Measurements from ENCODE around the gene SEPTIN2.

DNA sequence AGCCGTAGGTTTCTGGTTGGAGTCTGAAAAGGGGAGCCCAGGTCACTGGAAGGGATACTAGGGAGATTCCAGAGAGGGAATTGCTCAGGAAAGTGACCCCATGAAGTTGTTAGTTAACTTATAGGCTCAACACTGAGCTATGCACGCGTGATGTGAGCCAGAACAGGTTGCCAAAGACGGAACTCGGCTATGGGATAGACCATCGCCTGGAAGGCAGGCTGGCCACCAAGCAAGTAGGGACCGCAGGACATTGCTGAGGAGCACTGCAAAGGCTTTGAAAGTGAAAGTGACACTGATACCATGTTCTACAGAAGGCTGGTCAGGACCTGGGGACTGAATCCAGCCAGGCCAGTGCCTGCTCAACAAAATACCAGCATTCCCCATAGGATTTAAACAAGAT lies 47.7 kb downstream of the SEPTIN2 start:
- TF ChIP-seq, protein P1, sequence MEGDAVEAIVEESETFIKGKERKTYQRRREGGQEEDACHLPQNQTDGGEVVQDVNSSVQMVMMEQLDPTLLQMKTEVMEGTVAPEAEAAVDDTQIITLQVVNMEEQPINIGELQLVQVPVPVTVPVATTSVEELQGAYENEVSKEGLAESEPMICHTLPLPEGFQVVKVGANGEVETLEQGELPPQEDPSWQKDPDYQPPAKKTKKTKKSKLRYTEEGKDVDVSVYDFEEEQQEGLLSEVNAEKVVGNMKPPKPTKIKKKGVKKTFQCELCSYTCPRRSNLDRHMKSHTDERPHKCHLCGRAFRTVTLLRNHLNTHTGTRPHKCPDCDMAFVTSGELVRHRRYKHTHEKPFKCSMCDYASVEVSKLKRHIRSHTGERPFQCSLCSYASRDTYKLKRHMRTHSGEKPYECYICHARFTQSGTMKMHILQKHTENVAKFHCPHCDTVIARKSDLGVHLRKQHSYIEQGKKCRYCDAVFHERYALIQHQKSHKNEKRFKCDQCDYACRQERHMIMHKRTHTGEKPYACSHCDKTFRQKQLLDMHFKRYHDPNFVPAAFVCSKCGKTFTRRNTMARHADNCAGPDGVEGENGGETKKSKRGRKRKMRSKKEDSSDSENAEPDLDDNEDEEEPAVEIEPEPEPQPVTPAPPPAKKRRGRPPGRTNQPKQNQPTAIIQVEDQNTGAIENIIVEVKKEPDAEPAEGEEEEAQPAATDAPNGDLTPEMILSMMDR (IDR thresholded peaks at IDR 0.05), result no peak
- TF ChIP-seq EP300 (IDR thresholded peaks at IDR 0.05), result no peak
- TF ChIP-seq POLR2A (IDR thresholded peaks at IDR 0.05), result no peak
- TF ChIP-seq POLR2AphosphoS5 (IDR thresholded peaks at IDR 0.05), result no peak
